Lung microvascular endothelial cell (primary cell): ENCODE data around the gene DPP4. TPM values are rescaled to one million over a fixed set of nuclear protein-coding genes. Genes with fewer than 3 reads are reported as not detected.

Experiments
- DNase-seq, 2 donors: peaks; one replicate each; pipeline versions ENCODE4 v3.0.0 to v3.0.0-alpha.2; 2010; ENCODE audit warnings: low read depth in 2 of 2
- total RNA-seq: library from RNA; depleted of rRNA; stranded (reverse); fragments of >200 nt; gene quantifications from 2 replicates; pipeline ENCODE4 v1.2.1, GENCODE V29; 2014

Gene DPP4
- 49.5 and 79.6 TPM in 2 replicates for total RNA-seq

- DNase-seq = peak; percentile 40 to 46
These were observed at the start of gene DPP4 for GRCh38 chr2:162073888-162074631. DPP4 (minus strand) TSS chr2:162074215; CDS start chr2:162073981, 234 bp downstream.

GRCh38 chr2:162118166-162119031 is 44.4 kb upstream of the DPP4 start:
- peak in 1 of 2 donors; percentile 42 for DNase-seq

- no peak for DNase-seq
These were observed 42.3 kb upstream of the DPP4 start for GRCh38 chr2:162116352-162116751.

GRCh38 chr2:162115076-162115475 is 41.1 kb upstream of the DPP4 start:
- DNase-seq = no peak

GRCh38 chr2:162114271-162114670 is 40.3 kb upstream of the DPP4 start:
- DNase-seq = peak; percentile 73 to 94

- peak; percentile 68 to 75 for DNase-seq
These were observed 39.8 kb upstream of the DPP4 start for GRCh38 chr2:162113776-162114168.

- no peak for DNase-seq
These were observed 39.2 kb upstream of the DPP4 start for GRCh38 chr2:162113088-162113775.

- DNase-seq = peak in 1 of 2 donors; percentile 32
These were observed 38.2 kb upstream of the DPP4 start for GRCh38 chr2:162111958-162112850.

- DNase-seq = no peak
These were observed 33.4 kb upstream of the DPP4 start for GRCh38 chr2:162107361-162107901.

GRCh38 chr2:162106746-162107145 is 32.7 kb upstream of the DPP4 start:
- no peak for DNase-seq

- DNase-seq = no peak
These were observed 32.1 kb upstream of the DPP4 start for GRCh38 chr2:162106146-162106551.

GRCh38 chr2:162103443-162104009 is 29.5 kb upstream of the DPP4 start:
- DNase-seq = peak; percentile 47 to 62

GRCh38 chr2:162100579-162100978 is 26.6 kb upstream of the DPP4 start:
- DNase-seq = no peak

GRCh38 chr2:162099836-162100235 is 25.8 kb upstream of the DPP4 start:
- no peak for DNase-seq

GRCh38 chr2:162092658-162093556 is 18.9 kb upstream of the DPP4 start:
- DNase-seq = peak; percentile 76 to 83

- DNase-seq = peak in 1 of 2 donors; percentile 41
These were observed 18.0 kb upstream of the DPP4 start for GRCh38 chr2:162092008-162092390.

GRCh38 chr2:162091325-162092007 is 17.5 kb upstream of the DPP4 start:
- DNase-seq = peak in 1 of 2 donors; percentile 28

- peak in 1 of 2 donors; percentile 56 for DNase-seq
These were observed 16.1 kb upstream of the DPP4 start for GRCh38 chr2:162090109-162090508.

- DNase-seq = no peak
These were observed 12.9 kb upstream of the DPP4 start for GRCh38 chr2:162086904-162087303.
